Kidney glomerular epithelial cell (primary cell): ENCODE data around the gene AKT3.

Experiments
- DNase-seq: peaks from one replicate; lab custom pipeline; 2025; lab: John Stamatoyannopoulos, UW

Gene AKT3

GRCh38 chr1:243507001-243507671 is 342.9 kb downstream of the AKT3 start:
- DNase-seq: no peak

GRCh38 chr1:243505986-243506689 is 343.9 kb downstream of the AKT3 start:
- DNase-seq: no peak

GRCh38 chr1:243503155-243503554 is 346.9 kb downstream of the AKT3 start:
- DNase-seq: no peak

- no peak for DNase-seq
Measured at GRCh38 chr1:243501002-243501401, 349.0 kb downstream of the AKT3 start.

- no peak for DNase-seq
Measured at GRCh38 chr1:243500512-243500911, 349.5 kb downstream of the AKT3 start.

- no peak for DNase-seq
Measured at GRCh38 chr1:243499711-243500110, 350.3 kb downstream of the AKT3 start.

GRCh38 chr1:243499248-243499647 is 350.8 kb downstream of the AKT3 start:
- DNase-seq: no peak

- no peak for DNase-seq
Measured at GRCh38 chr1:243497939-243498681, 351.9 kb downstream of the AKT3 start.

GRCh38 chr1:243496806-243497205 is 353.2 kb downstream of the AKT3 start:
- no peak for DNase-seq

GRCh38 chr1:243496187-243496646 is 353.8 kb downstream of the AKT3 start:
- no peak for DNase-seq

- DNase-seq: no peak
Measured at GRCh38 chr1:243495442-243496186, 354.4 kb downstream of the AKT3 start.

GRCh38 chr1:243494741-243495431 is 355.2 kb downstream of the AKT3 start:
- DNase-seq: no peak

GRCh38 chr1:243493156-243494129 is 356.6 kb downstream of the AKT3 start:
- no peak for DNase-seq

GRCh38 chr1:243490748-243491686 is 359.0 kb downstream of the AKT3 start:
- DNase-seq: no peak

GRCh38 chr1:243489681-243490546 is 360.1 kb downstream of the AKT3 start:
- DNase-seq: no peak

GRCh38 chr1:243489158-243489527 is 360.9 kb downstream of the AKT3 start:
- DNase-seq: no peak

GRCh38 chr1:243488459-243489157 is 361.4 kb downstream of the AKT3 start:
- no peak for DNase-seq
